ENCODE measurements around the gene ZNF423.

ZNF423 gene

DNA sequence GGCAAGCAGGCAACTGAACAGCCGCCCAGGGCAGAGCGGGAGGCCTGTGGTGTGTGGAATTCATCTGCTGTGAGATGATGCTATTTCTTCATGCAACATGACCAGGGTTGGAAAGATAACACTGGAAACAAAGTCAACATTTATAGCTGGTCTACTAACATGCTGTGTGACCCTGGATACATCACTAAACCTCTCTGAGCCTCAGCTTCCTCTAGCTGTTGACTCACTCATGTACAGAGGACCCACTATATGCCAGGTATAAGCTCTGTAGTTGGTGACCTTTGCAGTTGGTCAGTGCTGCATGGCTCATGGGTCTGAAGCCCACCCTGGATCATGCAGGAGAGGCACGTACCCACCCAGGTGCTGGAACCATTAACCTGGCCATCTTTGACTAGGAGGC is 180.9 kb downstream of the ZNF423 start:
- in situ Hi-C loops (cut with MboI; ENCODE audit: low sequenced_read_pairs) = no loop called here

DNA sequence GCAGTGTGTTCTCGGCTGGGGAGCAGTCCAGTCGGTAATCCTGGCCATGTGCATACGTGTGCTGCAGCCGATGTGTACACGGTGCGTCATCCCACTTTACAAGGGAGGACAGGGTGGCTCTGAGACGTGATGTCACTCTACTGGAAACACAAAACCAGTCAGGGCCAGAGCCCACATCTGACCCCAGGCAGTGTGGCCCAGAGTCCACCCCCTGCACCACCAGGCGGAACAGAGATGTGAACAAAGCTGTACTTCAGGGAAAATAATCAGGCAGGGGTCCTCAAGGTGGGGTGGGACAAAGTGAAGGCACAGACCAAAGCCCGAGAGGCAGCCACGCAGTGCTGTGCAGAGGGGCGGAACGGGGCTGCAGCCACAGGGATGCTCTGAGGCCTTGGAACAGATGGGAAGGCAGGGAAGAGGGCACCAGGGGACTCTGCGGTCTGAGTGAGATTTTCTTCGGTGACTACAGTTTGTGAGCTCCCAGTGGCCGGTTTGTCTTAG is 181.5 kb downstream of the ZNF423 start:
- in situ Hi-C loops (cut with MboI; ENCODE audit: low sequenced_read_pairs) = no loop called here

DNA sequence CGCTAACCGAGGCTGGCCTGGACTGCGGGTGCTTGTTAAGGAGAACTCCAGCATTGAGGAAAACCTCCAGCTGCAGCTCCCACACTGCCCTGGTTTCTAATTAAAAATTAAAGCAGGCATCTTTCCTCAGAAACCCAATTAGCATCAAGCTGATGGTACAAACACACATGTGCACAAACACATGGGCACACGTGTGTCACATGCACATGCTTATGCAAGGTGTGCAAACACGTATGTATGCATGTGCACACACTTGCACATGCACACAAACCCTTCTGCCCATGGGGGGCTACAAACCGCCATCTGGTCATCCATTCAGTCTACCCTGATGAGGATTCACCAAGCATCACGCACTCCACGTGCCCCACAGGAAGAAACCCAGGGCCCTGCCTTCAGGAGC is 182.5 kb downstream of the ZNF423 start:
- in situ Hi-C loops (cut with MboI; ENCODE audit: low sequenced_read_pairs) = no loop called here

DNA sequence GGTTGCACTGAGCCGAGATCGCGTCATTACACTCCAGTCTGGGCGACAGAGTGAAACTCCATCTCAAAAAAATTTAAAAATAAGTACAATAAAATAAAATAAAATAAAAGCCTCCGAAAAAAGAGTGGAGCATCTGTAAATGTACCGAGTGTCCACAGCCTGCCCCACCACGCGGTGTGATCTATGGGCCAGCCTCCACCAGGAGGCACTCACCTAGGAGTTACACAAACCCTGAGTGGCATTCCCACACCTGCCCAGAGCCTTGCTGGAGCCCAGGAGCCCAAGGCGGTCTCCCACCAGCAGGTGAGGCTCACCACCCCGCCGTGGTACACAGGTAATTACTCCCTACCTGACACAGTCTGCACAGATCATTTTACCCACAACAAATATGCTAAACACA is 183.2 kb downstream of the ZNF423 start:
- in situ Hi-C loops (cut with MboI; ENCODE audit: low sequenced_read_pairs) = no loop called here

DNA sequence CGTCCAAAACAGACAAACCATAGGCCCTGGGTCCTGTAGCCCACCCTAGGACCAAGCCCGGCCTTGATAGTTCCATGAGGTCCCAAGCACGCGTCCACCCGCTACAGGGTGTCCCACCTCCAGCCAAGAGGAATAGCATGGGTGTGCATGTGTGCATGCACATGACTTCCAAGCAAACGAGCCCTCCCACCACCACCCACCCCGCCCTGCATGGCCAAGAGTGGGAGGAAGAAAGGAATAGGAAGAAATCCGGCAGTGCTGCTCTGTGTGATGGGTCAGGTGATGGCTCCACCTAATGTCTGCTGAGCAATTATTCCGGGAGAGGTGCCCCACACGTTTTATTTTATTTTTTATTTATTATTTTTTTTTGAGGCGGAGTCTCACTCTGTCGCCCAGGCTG is 184.6 kb downstream of the ZNF423 start:
- in situ Hi-C loops (cut with MboI; ENCODE audit: low sequenced_read_pairs) = no loop called here

DNA sequence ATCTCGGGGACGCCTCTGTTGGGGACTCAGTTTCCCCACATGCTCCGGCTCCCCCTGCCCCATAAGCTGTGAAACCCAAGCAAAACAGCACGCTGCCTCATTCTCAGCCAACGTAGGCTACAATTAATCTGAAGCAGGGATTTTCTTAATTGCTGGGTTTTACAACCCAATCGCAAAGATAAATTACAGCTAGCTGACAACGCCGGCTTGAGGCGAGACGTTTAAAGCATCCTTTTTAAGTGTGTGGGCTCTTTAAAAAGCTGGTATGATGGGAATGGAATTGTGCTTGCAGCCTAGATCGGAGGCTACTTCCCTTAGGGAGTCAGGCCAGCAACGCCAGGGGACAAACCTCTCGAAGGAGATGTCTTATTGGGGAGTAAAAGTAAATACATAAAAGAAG is 185.3 kb downstream of the ZNF423 start:
- in situ Hi-C loops (cut with MboI; ENCODE audit: low sequenced_read_pairs) = no loop called here

DNA sequence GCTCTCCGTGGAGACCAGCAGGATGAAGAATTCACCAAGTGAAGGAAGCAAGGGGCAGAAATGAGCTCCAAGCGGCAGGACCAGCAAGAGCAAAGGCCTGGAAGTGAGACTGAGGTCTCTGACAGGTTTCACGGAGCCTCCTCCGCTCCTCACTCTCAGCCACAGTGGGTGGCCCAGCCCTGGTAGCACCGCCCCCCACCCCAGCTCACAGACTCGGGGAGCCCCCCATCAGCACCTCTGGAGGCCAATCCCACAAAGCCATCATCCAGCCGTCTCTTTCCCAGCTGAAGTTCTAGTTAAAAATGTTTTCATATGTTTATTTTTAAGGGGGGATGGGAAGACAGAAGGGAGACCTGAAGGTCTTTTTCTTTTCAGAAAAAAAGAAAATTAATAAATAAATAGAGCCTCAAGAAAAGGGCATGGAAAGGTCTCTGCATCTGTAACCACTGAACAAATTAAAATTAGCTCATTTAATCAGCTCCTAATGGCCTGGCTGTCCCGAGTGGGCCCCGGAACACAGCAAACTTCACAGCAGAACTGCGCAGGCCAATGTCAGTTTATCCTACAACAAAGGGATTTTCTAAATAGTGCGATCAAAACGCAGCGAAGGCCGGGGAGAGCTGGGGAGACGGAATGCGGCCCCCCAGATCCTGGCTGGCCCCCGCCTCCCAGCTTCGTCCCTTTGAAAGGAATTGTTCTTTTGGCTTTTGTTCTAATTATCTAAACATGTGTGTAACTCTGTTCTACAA is 190.3 kb downstream of the ZNF423 start:
- in situ Hi-C loops (cut with MboI; ENCODE audit: low sequenced_read_pairs) = no loop called here

DNA sequence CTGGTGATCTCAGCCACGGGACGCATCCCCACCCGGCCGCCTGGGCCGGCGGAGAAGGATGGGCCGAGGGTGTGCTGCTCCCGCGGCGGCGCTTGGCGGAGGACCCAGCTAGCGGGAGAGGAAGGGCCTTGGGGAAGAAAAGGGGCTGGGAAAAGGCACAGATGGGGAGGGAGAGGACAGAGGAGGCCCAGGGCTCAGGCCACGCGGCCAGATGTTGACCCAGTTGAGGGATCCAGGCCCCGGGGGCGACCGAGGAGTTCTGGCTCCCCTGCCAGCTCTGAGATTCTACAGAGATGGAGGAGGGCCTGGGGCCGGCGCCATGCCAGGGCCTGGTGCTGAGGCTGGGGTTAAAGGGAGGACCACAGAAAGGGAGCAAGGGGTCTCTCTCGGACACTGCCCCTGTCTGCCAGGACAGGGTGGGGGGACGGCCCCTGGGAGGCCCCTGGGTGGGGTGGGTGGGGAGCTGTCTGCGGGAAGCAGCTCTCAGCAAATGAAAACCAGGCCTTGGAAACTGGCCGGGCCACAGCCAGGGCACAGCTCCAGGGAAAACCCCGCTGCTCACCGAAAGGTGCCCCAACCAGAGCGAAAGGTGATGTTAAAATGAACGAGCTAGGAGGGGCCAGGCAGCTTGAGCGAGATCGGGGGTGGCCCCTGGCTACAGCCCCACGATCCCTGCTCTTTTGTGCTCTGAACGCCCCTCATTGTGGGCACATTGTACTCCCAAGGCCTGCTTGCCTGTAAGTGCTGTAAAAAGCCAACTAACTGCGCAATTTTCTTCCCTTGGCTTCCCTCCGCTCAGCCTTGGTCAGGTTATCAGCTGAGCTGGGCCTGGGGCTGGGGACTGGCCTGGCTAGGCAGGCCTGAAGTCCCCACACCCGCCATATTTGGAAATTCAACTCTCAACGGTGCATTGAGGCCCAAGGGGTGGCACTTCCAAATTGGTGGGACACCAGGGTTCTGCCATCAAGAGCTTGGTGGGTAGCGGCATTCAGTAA is 191.4 kb downstream of the ZNF423 start:
- in situ Hi-C loops (cut with MboI; ENCODE audit: low sequenced_read_pairs) = no loop called here

DNA sequence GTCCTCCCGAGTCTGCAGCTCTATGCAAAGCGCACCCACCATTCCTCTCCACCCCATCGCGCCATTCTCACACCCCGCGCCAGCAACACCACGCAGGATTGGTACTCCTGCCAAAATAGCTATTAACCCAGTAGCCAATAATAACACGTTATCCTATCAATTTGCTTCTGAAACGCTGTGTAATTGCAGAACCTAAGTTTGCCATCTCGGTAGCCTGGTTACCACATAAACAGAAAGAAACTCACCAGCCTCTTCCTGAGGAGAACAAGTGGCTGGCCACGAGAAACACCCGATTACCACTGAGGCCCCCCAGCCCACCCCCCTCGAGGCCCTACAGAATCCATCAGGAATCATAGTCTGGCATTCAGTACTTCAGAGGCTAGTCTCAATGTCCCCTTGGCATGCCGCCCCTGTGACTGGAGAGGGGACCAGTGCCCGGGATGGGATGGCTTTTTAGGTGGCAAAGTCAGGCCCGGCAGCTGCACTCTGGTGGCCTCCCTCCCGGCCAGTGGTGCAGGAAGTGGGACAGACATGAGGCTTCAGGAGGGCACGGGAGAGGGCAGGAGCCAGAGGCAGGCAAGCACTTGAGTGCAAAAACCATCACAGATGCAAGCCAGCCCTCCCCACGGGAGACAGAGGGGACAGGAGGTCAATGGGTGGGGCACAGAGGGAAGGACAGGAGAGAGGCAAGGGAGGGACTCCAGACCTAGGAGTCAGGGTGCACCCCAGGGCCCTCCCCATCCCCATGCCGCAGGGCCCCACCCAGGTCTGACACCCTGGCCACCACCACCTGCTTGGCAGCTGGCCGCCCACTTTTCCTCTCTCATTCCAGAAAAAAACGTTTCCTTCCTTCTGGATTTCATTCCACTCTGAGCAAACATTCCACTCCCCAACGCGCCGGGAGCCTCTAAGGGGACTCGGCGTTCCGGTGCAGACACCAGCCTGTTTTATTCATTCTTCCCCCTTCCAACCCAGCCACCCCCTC is 192.5 kb downstream of the ZNF423 start:
- in situ Hi-C loops (cut with MboI; ENCODE audit: low sequenced_read_pairs) = no loop called here

DNA sequence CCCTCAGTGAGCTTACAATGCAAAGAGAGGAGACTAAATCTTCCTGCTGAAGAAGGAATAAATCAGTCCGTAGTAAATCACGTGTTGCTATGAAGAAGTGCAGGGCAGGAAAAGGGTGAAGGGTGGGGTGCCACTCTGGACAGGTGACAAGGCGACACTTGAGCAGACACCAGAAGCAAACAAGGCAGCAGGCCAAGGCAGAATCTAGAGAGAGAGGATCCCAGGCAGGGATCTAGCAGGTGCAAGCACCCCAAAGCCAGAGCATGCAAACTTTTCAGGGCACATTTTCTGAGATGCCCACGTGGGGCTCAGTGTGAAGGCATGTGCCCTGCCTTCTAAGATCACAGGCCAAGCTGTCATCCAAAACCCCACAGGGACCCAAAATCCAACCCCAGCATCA is 193.3 kb downstream of the ZNF423 start:
- in situ Hi-C loops (cut with MboI; ENCODE audit: low sequenced_read_pairs) = no loop called here

DNA sequence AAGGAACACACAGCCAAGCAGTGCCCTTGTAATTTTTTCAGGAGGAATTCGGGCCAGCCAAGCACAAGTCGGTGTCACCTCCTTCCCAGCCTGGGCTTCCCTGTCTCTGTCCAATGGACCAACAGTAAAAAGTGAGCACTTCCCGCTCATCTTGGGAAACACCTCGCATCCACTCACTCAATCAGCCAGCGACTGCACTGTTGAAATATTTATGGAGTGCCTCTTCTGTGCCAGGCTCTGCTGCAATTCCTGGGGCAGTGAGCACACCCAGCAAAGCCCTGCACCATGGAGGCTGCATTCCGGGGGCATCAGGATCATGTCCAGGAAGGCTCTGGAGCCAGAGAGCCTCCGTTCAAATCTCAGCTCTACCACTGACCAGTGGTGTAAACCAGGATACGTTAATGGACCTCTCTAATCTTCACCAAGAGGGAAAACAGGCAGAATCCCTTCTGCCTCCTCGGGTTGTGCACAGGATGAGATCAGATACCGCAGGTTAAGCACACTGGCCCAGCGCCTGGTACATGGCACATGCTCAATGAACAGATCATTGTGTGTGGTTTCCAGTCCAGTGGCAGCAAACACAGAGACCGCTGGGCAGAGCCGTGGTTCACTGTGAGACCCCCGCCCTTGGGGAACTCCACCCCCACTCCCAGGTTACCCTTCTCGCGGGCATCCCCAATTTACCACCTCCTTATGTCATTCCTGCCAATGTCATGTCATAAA is 194.3 kb downstream of the ZNF423 start:
- in situ Hi-C loops (cut with MboI; ENCODE audit: low sequenced_read_pairs) = no loop called here

DNA sequence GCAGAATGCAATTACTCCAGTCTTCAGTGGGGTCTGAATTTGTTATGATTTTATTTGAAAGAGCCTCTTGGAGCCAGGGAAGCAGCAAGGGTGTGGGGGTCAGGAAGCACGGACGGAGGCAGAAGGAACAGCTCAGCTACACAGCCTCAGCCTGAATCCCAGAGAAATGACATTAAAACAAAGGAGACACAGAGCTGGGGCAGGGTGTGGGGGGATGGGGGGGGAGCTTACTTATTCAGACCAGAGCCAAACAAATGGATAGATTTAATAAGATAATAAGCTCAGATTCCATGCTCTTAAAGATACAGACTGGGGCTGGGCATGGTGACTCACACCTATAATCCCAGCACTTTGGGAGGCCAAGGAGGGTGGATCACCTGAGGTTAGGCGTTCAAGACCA is 195.3 kb downstream of the ZNF423 start:
- in situ Hi-C loops (cut with MboI; ENCODE audit: low sequenced_read_pairs) = no loop called here

DNA sequence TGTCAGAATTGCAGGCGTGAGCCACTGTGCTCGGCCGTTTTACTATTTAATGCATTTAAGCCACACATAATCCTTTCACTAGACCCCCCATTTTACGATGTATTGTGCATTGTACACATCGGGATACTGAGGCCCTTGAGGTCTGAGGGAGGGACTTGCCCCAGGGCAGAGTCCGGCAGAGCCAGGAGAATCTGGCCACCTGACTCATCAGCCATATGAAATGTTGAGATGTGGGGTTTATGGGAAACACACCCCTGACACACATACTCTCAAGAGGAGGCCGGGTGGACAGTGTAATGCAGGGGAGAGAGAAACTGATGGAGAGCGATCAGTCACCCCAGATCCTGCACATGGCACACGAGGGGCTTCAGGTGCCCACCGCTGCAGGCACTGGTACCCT is 196.6 kb downstream of the ZNF423 start:
- in situ Hi-C loops (cut with MboI; ENCODE audit: low sequenced_read_pairs) = no loop called here

DNA sequence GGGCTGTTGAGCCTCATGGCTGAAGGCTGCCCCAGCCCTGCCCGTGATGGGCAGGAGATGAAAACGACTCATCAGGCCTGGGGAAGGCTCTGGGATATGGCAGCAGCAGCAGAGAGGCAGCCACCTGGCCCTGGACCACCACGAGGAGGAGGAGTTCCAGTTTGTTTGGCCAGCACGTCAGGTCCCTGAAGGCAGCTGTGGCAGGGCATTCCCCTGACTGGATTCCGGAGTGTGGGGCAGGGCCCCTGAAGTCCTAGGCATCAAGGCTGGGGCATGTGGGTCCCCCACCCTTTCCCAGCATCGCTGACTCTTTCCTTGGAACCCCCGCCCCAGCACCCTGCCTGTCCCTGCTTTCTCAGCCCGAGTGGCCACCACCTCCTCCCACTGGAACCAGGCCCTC is 197.4 kb downstream of the ZNF423 start:
- in situ Hi-C loops (cut with MboI; ENCODE audit: low sequenced_read_pairs) = no loop called here

DNA sequence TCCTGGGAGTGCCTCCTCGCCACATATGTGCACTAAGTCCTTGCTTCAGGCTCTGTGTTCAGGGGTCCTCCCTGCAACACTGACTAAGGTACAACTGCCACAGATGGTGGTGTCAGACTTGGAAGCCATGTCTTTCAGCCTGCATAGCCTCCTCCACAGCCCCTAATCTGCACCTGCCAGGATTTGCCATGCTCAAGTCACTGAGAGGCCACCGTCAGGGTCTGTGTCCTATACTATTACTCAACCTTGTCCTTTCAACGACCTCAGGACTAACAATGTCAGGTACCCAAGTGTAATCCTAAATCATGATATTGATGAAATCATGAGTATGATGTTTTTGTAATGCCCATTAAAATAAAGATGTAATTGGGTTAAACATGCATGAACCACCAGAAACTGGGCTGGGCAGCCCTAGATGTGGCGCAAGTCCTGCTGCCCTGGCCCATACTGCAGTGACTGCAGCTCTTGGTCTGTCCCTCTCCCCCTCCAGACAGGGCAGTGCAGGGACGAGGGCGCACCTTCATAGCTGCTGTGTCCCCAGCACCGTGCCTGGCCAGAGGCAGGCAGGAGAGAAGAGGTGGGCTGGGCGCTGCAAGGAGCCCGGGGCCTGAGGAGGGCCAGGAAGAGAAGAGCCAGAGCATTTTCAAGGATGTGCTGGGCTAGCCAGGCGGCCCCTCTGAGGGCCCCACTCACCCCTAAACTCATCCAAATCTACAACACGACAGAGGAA is 198.0 kb downstream of the ZNF423 start:
- in situ Hi-C loops (cut with MboI; ENCODE audit: low sequenced_read_pairs) = no loop called here

DNA sequence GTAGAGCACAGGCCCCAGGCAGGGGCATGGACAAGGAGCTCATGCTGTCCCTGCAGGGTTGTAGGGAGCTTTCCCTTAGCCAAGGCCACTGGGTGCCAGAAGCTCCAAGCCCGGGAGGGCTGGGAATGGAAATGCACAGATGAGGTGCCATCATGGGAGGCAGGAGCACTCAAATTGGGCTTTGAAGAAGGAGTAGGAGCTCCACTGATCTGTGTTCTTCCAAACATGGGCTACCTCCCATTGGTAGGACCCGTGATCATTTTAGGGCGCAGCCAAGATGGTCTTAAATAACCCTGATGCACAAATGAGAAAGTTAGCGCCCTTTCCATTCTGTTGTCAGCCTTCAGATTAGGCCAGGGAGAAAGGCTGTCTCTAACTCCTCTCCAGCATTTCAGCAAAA is 201.5 kb downstream of the ZNF423 start:
- in situ Hi-C loops (cut with MboI; ENCODE audit: low sequenced_read_pairs) = no loop called here

DNA sequence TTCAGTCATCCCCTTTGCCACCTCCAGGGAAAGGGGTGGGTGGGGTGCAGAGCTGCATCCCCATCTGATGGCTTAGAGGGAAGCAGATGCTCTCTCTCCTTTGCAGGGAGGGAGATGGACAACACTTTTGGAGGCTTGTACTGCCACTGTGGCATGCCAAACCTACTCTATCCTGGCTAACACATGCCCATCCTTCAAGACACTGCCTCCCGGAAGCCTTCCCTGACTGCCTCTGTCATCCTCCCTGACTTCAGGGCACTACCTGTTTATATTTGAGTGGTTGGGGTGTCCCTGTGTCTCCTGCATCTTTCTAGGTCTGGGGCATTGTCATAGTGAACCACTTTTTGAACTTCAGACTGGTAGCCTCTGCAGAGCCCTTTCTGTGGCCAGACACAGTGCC is 202.3 kb downstream of the ZNF423 start:
- in situ Hi-C loops (cut with MboI; ENCODE audit: low sequenced_read_pairs) = no loop called here

DNA sequence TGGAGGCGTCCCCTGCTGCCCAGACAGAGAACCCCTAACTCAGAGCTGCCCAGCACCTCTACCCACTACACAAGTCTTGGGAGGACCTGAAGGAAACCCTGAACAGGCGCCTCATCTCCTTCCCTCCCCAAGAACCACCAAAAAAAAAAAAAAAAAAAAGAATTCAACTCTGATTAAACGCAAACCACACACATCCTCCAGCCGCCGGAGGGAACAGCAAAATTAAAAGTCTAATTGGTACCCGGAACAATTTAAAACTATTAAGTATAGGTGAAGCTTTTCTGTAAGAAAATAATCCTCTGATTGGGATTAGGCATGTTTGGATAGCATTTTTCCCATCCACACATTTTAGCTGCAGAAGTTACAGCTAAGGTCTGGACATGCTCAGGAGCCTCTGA is 202.7 kb downstream of the ZNF423 start:
- in situ Hi-C loops (cut with MboI; ENCODE audit: low sequenced_read_pairs) = no loop called here

DNA sequence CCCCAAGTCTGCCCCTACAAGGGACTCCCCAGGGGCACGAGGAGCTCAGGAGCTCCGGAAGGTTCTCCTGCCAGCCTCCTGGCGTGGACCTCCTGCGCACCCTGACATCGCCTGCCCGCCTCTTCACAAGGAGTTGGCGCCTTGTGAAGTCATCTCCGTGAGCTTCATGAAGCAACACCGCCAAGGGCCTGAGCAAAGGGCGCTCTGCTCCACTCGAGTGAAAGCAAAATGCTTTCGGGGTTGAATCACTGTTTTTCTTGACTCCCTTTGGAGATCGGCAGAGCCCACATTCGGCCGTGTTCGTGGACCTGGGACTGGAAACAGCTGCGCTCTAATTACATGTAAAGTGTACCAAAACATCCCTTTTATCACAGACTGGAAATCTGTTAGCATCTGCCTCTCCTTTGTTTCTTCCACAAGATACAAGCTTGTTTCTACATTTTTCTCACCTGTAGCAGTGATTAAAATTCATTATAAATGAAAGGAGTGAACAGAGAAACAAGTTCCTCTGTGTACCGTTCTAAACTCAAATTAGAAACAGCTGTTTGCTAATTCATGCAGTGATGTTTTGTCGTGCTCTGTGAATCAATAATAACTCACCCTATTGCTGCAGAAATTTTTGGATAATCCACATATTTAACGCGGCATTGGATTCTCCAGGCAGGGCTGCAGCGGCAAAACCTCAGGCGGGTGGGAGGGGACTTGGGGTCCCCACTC is 203.3 kb downstream of the ZNF423 start:
- in situ Hi-C loops (cut with MboI; ENCODE audit: low sequenced_read_pairs) = no loop called here
